ENCODE data around the gene GNG11.

DNA sequence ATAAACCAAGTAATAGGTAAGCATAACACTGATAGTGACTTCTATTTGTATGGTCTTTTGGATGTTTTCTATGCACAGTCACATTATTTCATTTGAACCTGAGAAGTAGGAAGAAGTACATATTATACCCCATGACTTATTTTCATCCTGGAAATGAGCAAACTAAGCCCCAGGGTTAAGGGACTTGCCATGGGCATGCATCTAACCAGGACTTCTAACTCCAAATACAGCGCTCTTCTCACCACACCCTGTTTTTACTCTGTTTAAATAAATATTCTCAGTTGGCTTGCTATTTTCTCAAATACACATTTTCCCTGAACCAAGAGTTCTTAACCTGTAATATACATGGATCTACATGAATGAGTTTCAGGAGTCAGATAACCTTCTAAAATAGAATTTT lies 16.3 kb downstream of the GNG11 start:
- TF ChIP-seq, protein P1, sequence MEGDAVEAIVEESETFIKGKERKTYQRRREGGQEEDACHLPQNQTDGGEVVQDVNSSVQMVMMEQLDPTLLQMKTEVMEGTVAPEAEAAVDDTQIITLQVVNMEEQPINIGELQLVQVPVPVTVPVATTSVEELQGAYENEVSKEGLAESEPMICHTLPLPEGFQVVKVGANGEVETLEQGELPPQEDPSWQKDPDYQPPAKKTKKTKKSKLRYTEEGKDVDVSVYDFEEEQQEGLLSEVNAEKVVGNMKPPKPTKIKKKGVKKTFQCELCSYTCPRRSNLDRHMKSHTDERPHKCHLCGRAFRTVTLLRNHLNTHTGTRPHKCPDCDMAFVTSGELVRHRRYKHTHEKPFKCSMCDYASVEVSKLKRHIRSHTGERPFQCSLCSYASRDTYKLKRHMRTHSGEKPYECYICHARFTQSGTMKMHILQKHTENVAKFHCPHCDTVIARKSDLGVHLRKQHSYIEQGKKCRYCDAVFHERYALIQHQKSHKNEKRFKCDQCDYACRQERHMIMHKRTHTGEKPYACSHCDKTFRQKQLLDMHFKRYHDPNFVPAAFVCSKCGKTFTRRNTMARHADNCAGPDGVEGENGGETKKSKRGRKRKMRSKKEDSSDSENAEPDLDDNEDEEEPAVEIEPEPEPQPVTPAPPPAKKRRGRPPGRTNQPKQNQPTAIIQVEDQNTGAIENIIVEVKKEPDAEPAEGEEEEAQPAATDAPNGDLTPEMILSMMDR (IDR thresholded peaks at IDR 0.05), result no peak
- TF ChIP-seq EZH2phosphoT487 (IDR thresholded peaks at IDR 0.05), result no peak

Data from neural progenitor cell (in vitro differentiated cells).